ENCODE measurements around the gene BOC. TPM values are rescaled to one million over a fixed set of nuclear protein-coding genes. Genes with fewer than 3 reads are reported as not detected.
A peak's percentile ranks its signal among the peaks of the same experiment; 100 is the strongest.

The BOC gene
- total RNA-seq, 1 donor from 2014 or later: 130 TPM

GRCh38 chr3:113284453-113285050 lies 73.2 kb downstream of the BOC start:
- peaks cover 26% of the 10 kb centered on the region for H3K4me1 Mint-ChIP-seq
- no peak for TF ChIP-seq CTCF (conservative IDR thresholded peaks at IDR 0.05)

GRCh38 chr3:113285226-113285625 lies 73.9 kb downstream of the BOC start:
- Mint-ChIP-seq H3K36me3 (ENCODE audit: low read depth) (peaks cover 23% of the 10 kb centered on the region), H3K27ac (ENCODE audit: unreplicated experiment) (no peak overlapping the region), H3K4me1 (peaks cover 33% of the 10 kb centered on the region), H3K4me3 (no peak overlapping the region), H3K9me3 (no peaks in the 10 kb centered on the region), H3K27me3 (ENCODE audit: low read depth) (no peaks in the 10 kb centered on the region)
- no peak for DNase-seq (ENCODE audit: low read depth, low spot score)
- no peak for TF ChIP-seq CTCF (conservative IDR thresholded peaks at IDR 0.05)

More at GRCh38 chr3:113284453-113285050, 73.2 kb downstream of the BOC start:
- Mint-ChIP-seq H3K4me3 (no peak overlapping the region), H3K9me3 (no peaks in the 10 kb centered on the region), H3K27ac (ENCODE audit: unreplicated experiment) (no peak overlapping the region), H3K36me3 (ENCODE audit: low read depth) (peaks cover 23% of the 10 kb centered on the region), H3K27me3 (ENCODE audit: low read depth) (no peaks in the 10 kb centered on the region)
- DNase-seq (ENCODE audit: low read depth, low spot score): no peak

- Mint-ChIP-seq H3K27ac (ENCODE audit: unreplicated experiment) (no peak overlapping the region), H3K4me1 (peaks cover 31% of the 10 kb centered on the region), H3K27me3 (ENCODE audit: low read depth) (no peaks in the 10 kb centered on the region), H3K4me3 (no peak overlapping the region), H3K36me3 (ENCODE audit: low read depth) (peaks cover 21% of the 10 kb centered on the region), H3K9me3 (no peaks in the 10 kb centered on the region)
- DNase-seq (ENCODE audit: low read depth, low spot score): no peak
- TF ChIP-seq CTCF (conservative IDR thresholded peaks at IDR 0.05): no peak
Measured at GRCh38 chr3:113285741-113286140, 74.4 kb downstream of the BOC start.

- no peak overlapping the region for H3K27ac Mint-ChIP-seq (ENCODE audit: unreplicated experiment)
- no peaks in the 10 kb centered on the region for H3K9me3 Mint-ChIP-seq
- peaks cover 34% of the 10 kb centered on the region for H3K4me1 Mint-ChIP-seq
- no peak overlapping the region for H3K4me3 Mint-ChIP-seq
- no peak for DNase-seq (ENCODE audit: low read depth, low spot score)
- no peaks in the 10 kb centered on the region for H3K27me3 Mint-ChIP-seq (ENCODE audit: low read depth)
- TF ChIP-seq CTCF (conservative IDR thresholded peaks at IDR 0.05): no peak
- peaks cover 15% of the 10 kb centered on the region for H3K36me3 Mint-ChIP-seq (ENCODE audit: low read depth)
Measured at GRCh38 chr3:113286524-113286923, 75.2 kb downstream of the BOC start.

GRCh38 chr3:113287111-113287802 lies 75.9 kb downstream of the BOC start:
- Mint-ChIP-seq H3K27ac (ENCODE audit: unreplicated experiment) (peak overlapping the region; percentile 86), H3K4me3 (no peak overlapping the region), H3K27me3 (ENCODE audit: low read depth) (no peaks in the 10 kb centered on the region), H3K9me3 (no peaks in the 10 kb centered on the region), H3K36me3 (ENCODE audit: low read depth) (peaks cover 9% of the 10 kb centered on the region), H3K4me1 (peaks cover 37% of the 10 kb centered on the region)
- TF ChIP-seq CTCF (conservative IDR thresholded peaks at IDR 0.05): no peak
- no peak for DNase-seq (ENCODE audit: low read depth, low spot score)

Measured in neural crest cell (in vitro differentiated cells).